Measurements from ENCODE around the gene POLG.

Gene POLG

DNA sequence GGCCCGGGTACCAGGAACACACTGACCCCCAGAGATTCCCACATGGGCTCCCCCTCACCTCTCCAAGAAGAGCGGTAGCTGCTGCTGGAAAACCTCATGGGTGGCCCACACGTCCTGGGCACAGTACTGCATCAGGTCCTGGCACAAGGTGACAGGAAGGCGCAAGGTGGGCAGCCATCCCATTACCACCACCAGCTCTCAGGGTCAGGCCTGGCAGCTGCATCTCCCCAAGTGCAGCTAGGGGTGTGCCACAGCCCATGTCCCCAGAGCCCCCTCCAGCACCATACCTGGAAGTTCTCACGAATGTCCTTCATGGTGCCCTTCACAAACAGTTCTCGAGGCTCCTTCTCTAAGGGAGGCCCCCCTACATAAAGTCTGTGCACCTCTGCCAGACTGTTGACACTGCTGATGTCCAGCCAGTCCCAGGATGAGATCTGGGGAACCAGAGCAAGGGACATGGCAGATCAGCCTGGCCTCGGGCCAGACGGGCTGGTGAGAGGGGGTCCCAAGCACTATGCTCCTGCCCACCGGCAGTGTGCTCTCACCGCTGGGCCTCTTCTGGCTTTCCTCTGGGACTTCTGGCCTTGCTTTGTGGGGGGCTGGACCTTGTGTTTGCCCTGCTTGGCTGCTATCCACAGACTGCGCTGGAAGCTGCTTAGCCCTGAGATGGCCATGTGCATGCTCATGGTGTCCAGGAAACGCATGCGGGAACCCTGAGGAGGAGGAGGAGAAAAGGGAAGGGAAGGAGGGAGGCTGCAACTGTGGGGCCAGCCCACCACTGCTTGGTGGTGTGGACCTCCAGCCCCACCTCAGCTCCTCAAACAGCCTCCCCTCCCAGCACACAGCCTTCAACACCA, 6.0 kb downstream of the POLG start:
- peak in 8 of 56 donors; percentile 11 to 35 (median 22) for DNase-seq

DNA sequence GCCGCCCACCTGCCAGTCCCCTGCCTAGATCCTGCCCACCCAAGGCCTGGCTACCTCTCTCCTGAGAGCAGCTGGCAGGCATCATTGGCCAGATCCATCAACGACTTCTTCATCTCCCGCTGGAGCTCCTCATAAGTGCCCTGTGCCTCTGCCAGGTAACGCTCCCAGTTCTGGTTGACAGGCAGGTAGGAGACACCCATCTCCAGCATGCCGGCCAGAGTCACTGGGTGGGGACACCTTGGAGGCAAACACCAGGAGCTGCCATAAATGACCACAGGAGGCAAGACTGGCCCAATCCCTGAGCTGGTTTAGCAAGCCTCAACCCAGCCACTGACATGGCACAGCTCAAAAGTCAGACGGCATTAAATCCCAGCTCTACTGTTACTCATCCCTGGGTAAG, 7.5 kb downstream of the POLG start:
- DNase-seq, result no peak

DNA sequence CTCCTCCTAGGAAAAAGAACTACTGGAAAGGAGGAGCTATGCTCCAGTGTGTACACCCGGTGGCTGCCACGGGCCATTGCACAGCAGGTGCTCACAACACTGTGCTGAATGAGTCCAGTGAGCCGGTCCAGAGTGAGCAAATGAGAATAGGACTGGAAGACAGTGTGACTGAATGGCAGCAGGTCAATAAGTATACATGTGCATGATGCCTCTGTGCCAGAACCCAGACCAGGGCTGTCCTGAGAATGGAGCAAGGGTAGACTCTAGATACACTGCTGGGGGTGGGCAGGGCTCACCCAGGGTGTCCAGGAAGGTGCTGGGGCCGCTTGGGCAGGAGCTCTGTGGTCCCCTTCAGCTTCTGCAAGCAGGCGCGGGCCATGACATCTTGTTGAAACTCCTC, 8.3 kb downstream of the POLG start:
- no peak for DNase-seq

DNA sequence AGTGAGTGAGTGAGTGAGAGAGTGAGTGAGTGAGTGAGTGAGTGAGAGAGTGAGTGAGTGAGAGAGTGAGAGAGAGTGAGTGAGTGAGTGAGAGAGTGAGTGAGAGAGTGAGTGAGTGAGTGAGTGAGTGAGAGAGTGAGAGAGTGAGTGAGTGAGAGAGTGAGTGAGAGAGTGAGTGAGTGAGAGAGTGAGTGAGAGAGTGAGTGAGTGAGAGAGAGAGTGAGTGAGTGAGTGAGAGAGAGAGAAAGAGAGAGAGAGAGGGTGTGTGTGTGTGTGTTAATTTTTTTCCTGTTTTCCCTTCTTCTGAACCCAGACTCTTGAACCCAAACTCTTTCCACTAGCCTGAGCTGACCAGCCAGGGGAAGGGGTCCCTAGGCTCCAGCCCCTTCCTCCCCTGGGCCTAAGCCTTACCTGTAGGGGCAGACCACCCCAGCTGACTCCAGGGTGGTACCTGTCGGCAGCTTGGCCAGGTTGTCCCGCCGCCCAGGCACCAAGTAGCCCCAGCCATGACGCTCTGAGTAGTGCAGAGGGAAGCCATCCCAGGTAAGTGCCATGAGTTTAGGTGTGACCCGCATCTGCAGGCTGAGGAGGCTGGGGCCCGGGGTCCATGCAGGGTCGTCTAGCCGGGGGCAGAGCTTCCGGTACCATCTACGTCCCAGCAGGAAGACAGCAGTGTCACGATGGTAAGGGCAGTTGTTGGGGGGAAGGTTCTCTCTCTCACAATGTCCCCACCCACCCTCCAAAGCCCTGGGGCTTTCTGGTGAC, 9.4 kb downstream of the POLG start:
- DNase-seq, result no peak

DNA sequence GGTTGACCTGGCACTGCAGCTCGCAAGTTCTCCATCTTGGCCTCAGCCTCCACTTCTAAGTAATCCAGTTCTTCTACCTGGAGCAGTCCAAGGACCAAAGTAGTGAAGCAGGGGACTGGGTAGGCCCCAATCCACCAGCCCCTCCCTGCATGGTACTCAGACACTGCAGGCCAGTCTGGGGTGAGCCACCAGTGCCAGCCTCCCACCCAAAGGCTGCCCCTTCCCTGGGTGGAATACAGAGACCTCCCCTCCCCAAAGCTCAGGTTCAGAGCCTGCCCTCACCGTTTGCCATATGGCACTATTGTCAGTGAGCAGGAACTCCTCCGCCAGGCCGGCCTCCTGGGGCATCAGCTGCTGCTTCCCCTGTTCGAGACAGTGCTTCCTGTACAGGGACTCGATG, 10.8 kb downstream of the POLG start:
- no peak for DNase-seq

DNA sequence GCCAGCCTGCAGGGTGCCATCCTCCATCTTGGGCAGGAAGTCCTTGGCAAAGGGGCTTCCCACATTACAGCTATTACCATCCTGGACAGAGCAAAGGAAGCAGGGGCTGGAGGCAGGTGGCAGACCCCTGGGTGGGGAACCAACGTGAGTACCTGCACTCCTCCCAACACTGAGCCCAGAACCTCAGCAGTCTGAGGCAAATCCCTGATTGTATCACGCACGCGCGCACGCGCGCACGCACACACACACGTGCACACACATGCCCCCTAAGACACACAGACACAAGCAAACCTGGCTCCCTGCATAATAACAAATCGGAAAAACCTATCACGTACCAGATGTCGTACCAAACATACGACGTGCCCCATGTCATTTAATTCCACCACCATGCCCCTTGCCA, 11.8 kb downstream of the POLG start:
- DNase-seq, result no peak

DNA sequence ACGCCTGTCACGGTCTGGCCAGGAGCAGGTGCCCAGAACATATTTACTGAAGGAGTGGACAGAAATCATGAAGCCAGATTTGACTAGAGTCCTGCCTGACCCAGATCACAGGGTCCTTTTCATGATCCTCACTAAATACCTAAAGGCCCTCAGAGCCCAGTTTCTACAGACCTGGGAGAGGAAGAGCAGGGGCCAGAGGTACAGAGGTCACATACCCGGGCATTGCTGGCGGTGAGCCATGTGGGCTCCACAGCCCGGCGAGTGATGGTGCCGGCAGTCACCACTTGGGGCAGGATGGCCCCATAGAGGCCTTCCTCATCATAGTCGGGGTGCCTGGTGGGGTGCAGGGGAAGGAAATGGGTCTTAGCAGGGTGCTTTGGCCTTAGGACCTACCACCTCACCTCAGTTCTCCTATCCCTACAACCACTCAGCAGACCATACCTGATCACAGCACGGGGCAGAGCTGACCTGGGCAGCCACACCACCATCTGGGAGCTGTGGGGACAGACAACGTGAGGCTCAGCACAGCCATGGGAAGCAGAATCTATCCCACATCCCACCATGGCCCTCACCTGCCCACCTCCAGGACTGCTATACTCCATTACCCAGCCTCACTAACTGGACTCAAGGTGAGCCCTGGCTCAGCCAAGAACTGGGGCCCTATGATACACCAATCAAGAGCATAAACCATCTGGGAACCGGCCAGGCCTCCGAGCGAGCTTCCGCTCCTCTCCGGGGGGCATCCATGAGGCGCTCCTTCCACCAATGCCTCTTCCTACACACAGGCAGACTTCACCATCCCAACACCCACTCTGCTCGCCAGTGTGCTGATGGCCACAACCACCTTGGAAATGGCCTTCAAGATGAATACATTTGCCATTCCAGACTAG, 12.9 kb downstream of the POLG start:
- peak in 1 of 56 donors; percentile 10 for DNase-seq

DNA sequence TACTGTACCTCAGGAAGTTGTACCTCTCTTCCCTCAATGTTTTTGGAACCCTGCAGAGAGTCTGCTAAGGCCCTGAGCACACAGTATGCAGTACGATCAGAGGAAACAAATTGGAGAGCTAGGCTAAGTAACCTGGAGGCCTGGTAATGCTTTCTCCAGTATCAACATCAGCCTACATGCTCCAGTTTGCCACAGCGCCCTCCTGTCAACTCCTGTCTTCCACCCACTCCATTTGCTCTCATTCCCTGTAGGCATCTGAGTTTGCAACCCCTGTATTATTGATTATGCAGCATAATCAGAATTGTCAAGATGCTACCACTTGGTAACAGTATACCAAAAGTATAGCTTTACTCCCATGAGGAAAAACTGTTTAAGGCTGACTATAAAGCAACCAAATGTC, 14.4 kb downstream of the POLG start:
- no peak for DNase-seq

DNA sequence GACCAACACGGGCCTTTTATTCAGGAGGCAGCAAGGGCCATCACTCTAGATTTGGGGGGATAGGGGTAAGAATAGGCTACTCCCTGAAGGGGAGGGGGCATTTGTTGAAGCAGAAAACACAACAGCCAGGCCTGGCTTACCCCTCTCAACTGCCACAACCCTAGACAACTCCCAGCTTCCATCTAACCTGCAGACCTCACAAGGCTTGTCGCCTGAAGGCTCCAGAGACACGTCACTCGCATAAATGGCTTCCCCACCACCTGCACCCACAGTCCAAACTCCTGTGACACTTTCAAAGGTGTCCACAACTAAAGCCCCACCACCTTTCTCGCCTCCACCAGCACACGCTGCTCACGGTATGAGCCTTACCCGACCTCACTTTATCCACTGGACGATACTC, 14.9 kb downstream of the POLG start:
- DNase-seq, result no peak

DNA sequence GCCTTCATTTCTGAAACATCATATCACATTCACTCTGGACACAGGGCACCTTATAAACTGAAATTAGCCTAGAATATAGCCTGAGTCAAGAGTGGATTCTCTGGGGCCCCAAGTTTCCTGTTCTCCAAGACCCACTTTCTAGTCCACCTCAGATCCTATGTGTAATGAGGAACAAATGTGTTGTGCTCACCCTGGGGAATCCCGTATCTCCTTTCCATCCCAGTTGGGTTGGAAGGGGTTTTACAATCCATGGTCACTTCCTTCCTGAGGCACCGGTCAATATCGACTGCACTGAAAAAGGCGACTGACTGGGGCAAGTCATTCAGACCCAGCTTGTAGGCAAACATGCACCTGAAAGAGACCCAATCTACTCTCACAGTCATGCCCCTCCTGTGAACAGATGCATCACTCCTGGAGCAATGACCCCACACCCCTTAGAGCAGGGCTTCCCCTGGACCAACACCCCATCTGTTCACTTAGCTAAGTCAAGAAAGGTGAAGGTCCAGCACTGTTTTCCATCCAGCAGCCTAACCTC, 17.4 kb downstream of the POLG start:
- DNase-seq, result no peak

DNA sequence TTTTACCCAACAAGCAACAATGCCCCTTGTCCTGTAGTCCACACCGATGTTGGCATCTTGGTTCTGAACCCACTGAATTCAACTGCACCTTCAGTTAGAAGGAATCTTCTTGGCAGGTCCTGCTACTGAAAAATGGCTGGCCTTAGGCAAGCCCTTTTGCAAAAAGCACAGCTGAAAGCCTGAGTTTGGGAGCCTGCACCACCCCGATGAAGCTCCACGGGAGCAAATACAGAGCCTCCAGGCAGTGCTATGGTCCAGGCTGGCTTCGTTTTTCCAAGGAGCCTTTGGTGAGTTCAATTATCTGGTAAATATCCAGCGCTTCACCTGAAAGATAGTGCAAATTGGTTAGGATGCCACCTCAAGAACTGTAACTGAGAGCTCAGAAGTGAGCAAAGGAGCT, 18.1 kb downstream of the POLG start:
- DNase-seq, result no peak

DNA sequence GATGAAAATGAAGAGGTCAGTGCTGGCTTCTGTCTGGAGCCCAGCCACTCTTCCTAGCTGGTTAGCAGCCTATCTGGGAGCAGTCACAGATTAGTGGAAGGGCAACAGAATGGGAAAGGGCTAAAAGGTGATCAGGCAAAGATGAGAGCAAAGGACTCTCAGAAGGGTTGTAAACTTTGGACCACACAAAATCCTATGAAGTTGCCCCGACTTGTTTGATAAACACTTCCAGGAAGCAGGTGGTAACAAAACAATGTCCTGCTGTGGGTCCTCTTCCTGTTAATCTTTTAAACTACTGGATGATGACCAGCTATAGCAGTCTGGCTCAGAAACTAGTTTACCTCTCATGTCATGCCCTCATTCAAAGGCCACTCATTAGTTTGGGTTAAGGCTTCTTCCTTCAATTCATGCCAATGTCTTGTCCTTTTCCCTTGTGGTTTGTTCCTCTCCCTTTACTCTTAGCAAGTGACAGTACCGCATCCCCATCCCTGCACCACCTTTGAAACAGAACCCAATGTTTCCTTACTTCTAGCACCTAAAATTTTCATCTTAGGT, 19.2 kb downstream of the POLG start:
- no peak for DNase-seq

DNA sequence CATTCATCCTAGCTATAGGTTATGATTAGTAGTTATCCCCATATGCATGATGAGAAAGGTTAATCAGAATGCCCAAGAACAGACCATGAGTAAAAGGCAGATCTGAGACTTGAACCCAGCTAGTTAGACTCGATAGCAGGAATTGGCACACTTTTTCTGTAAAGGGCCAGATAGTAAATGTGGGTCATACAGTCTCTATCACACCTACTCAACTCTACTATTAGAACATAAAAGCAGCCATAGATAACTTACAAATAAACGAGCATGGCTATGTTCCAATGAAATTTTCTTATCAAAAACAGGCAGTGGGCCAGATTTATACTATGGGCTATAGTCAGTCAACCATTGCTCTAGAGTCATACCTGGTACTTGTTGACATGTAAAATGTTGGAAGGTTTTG, 24.6 kb downstream of the POLG start:
- DNase-seq, result no peak

DNA sequence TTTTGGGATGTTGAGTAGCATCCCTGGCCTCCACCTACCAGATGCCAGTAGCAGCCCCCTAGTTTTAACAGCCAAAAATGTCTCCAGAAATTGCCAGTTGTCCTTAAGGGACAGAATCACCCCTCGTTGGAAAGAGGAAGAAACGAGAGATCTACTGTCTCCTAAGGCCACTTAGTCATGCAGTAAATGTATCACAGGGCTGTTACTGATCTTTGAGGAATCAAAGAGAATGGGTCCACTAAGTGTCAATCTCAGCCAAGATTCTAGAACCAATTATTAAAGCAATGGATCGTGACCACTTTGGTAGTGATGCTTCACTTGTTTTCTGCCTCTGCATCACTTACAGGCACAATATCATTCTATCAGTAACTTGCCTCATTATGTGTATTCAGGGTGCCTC, 26.4 kb downstream of the POLG start:
- DNase-seq, result no peak

DNA sequence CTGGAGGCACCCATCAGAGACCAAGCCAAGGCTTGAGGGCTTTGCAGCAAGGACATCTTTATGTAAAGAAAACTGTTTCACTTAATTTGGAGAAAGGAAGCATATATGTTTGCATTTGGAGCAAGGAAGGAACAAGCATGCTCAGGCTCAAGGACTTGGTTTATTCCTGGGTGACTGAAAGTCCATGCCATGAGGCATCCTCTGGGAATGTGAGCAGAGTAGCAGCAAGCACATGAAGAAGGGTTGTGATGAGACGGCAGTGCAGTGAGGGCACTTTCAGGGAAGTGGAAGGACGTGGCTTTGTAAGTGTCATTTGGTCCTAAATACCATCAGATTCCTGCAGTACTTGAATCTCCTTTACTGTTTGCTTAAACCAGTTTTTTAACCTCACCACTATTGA, 26.8 kb downstream of the POLG start:
- DNase-seq, result no peak

DNA sequence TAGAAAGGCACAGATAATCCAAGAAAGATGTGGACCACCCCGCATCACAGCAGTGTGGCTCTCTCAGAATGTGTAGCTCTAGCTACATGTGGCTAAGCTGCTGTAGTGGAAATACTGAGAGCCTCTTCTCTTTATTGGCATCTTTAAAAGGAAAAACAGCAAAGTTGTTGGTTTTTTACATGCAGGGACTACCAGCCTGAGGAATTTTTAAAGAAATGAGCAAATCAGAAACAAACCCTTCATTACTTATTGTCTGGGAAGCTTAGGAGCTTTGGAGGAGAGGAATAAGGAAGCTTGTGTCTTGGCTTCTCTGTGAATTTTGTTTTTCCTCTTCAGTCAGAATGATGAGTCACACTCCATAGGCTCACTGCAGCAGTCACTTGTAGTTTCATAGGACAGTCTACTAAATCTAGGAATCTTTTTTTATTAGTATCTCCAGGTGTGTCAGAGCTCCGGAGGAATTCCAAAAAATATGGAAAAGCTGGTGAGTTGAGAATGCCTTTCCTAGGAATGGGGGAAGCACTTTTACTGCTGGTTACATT, 27.5 kb downstream of the POLG start:
- DNase-seq, result no peak

DNA sequence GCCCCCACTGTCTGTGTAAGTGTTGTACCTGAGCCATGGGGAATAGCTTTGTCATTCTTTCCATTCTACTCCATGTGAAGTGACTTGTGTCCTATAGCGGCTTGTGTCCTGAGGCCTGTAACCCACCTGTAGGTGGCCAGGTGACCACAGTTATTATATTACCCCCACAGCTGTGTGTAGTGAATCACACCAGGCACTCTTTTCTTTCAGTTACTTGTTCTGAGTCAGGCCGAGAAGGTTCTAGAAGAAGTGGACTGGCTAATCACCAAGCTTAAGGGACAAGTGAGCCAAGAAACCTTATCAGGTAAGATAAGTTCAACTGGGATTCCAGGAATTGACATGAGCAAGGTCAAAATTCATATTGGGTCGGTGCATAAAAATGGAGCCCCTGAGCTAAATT, 29.2 kb downstream of the POLG start:
- no peak for DNase-seq

DNA sequence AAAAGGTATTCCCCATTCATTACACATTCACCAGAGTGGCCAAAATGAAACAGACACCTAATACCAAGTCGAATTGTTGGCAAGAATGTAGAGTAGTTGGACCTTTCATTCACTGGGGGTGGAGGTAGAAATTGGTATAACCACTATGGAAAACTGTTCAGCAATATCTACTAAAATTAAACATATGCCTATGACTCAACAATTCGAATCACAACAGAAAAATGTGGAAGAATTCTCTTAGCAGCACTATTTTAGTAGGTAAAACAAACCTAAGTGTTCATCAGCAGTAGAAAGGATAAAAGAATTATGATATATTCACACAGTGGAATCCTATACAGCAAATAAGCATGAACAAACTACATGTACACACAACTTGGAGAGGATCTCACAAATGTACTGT, 30.6 kb downstream of the POLG start:
- no peak for DNase-seq

DNA sequence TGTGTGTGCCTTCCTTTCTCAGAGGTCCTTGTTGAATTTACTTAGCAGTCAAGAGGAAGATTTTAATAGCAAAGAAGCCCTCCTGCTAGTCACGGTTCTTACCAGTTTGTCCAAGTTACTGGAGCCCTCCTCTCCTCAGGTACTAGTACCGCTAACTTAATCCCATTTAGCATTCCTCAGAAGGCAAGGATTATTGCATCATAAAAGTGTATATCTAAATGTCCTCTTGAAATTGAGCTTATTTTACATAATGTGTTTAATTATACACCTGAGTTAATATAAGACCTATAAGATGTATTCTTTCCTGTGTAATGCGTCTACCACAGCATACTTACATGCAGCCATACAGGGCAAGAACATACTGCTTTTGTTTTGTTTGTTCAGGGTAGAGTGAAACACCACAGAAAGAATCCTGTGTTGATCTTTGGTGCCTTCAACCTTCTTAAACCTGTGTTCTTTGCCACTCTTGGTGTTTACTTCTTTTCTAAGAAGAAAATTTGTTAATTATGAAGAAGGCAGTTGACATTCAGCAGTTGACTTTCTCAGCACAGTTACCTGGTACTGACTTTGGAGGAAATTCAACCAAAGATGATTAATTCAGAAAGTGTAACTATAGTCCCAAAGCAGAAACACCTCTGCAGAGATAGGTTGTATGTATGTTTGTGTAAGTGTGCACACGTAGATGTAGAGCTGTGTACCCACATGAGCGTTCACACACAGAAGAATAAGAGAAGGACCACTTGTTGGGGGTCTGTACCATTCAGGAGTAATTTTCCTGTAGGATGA, 33.1 kb downstream of the POLG start:
- no peak for DNase-seq

DNA sequence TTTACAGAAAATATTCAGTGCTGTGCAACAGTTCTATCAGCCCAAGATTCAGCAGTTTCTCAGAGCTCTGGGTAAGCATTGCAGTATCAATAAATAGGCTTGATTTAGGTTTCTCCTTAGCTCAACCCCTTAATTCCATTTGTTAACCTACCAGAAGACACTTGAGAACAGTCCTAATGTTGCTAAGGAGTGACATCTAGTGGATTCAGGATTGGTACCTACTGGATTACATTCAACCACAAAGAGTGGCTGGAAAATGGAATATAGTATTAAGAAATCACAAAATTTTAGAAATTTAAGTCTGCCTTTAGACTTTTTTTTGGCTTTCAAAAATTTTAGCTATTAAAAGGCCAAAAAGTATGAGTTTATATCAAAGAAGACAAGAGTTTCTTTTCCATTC, 34.7 kb downstream of the POLG start:
- DNase-seq, result no peak

All from amygdala (tissue), 56 donors.